ENCODE measurements around the gene RELN.

DNA sequence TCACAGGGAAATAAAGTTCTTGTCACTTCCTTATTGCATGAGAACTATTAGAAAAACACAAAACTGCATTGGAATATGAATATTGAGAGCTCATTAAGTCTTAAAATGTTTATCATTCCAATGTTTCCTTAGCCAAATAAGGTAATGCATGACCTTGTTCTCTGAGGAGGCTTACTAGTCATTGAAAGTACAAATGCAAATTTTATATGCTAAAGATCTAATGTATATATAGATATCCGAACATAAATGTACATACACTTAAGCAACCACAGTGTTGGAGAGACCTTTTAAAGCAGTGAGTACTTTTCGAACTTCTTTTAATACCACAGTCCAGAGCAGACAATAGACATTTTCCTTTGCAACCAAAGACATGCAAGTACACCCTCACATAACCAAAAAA lies 96.1 kb downstream of the RELN start:
- TF ChIP-seq ZNF565 (CRISPR knock-in tag; conservative IDR thresholded peaks at IDR 0.05; ENCODE audit: low read depth), result no peak
- TF ChIP-seq, protein P1, sequence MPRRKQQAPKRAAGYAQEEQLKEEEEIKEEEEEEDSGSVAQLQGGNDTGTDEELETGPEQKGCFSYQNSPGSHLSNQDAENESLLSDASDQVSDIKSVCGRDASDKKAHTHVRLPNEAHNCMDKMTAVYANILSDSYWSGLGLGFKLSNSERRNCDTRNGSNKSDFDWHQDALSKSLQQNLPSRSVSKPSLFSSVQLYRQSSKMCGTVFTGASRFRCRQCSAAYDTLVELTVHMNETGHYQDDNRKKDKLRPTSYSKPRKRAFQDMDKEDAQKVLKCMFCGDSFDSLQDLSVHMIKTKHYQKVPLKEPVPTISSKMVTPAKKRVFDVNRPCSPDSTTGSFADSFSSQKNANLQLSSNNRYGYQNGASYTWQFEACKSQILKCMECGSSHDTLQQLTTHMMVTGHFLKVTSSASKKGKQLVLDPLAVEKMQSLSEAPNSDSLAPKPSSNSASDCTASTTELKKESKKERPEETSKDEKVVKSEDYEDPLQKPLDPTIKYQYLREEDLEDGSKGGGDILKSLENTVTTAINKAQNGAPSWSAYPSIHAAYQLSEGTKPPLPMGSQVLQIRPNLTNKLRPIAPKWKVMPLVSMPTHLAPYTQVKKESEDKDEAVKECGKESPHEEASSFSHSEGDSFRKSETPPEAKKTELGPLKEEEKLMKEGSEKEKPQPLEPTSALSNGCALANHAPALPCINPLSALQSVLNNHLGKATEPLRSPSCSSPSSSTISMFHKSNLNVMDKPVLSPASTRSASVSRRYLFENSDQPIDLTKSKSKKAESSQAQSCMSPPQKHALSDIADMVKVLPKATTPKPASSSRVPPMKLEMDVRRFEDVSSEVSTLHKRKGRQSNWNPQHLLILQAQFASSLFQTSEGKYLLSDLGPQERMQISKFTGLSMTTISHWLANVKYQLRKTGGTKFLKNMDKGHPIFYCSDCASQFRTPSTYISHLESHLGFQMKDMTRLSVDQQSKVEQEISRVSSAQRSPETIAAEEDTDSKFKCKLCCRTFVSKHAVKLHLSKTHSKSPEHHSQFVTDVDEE (CRISPR knock-in tag; IDR thresholded peaks at IDR 0.05), result no peak
- TF ChIP-seq, protein P2, sequence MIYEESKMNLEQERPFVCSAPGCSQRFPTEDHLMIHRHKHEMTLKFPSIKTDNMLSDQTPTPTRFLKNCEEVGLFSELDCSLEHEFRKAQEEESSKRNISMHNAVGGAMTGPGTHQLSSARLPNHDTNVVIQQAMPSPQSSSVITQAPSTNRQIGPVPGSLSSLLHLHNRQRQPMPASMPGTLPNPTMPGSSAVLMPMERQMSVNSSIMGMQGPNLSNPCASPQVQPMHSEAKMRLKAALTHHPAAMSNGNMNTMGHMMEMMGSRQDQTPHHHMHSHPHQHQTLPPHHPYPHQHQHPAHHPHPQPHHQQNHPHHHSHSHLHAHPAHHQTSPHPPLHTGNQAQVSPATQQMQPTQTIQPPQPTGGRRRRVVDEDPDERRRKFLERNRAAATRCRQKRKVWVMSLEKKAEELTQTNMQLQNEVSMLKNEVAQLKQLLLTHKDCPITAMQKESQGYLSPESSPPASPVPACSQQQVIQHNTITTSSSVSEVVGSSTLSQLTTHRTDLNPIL (CRISPR knock-in tag; IDR thresholded peaks at IDR 0.05; ENCODE audit: low read depth), result no peak
- no peak for TF ChIP-seq OSR1 (CRISPR knock-in tag; IDR thresholded peaks at IDR 0.05)
- TF ChIP-seq, protein P3, sequence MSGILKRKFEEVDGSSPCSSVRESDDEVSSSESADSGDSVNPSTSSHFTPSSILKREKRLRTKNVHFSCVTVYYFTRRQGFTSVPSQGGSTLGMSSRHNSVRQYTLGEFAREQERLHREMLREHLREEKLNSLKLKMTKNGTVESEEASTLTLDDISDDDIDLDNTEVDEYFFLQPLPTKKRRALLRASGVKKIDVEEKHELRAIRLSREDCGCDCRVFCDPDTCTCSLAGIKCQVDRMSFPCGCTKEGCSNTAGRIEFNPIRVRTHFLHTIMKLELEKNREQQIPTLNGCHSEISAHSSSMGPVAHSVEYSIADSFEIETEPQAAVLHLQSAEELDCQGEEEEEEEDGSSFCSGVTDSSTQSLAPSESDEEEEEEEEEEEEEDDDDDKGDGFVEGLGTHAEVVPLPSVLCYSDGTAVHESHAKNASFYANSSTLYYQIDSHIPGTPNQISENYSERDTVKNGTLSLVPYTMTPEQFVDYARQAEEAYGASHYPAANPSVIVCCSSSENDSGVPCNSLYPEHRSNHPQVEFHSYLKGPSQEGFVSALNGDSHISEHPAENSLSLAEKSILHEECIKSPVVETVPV (CRISPR knock-in tag; IDR thresholded peaks at IDR 0.05), result no peak
- no peak for TF ChIP-seq PPARA (CRISPR knock-in tag; IDR thresholded peaks at IDR 0.05; ENCODE audit: borderline replicate concordance)

Data from SK-N-SH treated with all-trans-retinoic acid at 6 μM for 48 hours (cell line).